Stimulated activated CD8-positive, alpha-beta memory T cell treated with anti-CD3 and anti-CD28 coated beads, Interleukin-7, amount 100 ng/mL, for 4 hours (primary cell): ENCODE measurements around the gene PTX4.
"Not testable (repeated sequence)": the region's sequence is repeated elsewhere in the genome, so short reads cannot be mapped to it uniquely, and the experiment has no call there.

Source experiments
- DNase-seq, 2 donors: peaks; one replicate each; pipeline ENCODE4 v3.0.0-alpha.2; 2020; ENCODE audit warnings: low read depth in 2 of 2

Gene PTX4

DNA sequence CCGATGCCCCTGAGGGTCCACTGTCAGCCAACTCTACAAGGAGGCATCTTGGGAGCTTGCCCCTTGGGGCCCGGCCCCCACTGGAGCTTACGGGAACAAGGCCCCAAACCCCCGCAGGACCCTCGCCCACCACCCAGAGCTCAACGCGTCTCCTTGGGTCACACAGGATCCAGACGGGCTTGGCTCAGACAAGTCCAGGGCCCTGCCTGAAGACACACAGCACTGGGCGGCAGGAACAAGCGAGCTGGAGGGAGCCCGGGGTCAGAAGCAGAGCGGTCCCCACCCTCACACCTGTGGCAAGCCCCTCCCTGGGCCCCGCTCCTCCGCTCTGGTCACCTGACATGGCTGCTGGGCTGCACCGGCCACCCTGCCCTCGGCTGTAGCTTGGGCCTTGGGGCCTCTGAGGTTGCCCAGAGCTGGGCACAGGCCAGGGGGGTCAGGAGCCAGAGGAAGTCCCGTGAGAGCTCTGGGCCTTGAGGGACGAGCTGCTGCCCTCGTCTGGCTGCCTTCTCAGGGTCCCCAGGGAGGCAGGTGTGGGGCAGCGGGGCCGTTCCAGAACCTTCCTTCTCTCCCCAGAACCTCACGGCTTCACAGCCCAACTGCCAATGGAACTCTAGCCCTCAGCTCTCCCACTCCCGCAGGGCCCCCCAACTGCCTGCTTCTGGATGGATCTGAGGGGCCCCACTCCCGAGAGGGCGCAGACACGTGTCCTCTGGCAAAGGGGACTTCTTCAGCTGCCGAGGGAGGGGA, 44.6 kb downstream of the PTX4 start, which contains the start of gene CCDC154:
TSS of gene CCDC154 (minus strand) at position 577 of the 750 bp plus-strand sequence. CDS start at position 343, 234 bp downstream.
- DNase-seq: no peak

DNA sequence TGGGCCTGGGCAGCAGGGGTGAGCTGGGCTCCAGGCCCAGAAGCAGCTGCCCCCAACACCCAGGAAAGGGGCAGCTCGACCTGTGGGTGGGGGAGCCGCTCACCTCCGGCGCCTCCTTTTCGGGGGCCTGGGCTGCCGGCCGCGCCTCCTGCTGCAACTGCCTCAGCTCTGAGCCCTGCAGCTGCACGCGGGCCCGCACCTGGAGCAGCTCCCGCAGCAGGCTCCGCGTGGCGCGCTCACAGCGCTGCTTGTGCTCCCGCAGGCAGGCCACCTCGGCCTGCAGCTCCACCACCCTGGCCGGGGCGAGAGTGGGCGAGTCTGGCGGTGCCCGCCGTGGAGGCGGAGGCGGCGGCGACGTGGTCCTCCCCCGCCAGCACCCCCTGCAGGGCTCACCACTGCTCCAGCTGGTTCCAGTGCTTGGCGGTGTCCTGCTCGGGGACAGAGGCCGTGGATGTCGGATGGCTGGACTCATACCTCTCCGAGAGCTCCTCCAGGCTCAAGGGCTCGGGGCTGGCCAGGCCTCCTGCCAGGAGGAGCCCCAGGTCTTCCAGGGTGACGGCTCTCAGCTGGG, 45.3 kb downstream of the PTX4 start:
- no peak for DNase-seq

DNA sequence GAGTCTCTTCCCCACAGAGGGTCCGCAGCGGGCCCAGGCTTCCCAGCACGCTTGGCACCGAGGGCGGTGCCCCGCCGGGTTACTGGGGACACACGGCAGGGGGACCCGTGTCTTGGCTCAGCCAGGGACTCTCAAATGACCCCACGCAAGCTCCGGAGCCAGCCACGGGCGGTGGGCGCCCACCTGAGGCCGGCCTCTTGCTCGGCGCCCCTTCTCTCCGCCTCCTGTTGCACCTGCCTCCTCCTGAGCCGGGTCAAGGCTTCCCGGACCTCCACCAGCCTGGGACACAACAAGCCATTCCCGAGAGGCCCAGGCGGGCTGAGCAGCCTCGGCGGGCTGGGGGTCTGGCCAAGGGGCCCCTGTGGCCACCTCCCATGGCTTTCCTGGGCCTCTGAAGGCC, 46.0 kb downstream of the PTX4 start:
- no peak for DNase-seq

DNA sequence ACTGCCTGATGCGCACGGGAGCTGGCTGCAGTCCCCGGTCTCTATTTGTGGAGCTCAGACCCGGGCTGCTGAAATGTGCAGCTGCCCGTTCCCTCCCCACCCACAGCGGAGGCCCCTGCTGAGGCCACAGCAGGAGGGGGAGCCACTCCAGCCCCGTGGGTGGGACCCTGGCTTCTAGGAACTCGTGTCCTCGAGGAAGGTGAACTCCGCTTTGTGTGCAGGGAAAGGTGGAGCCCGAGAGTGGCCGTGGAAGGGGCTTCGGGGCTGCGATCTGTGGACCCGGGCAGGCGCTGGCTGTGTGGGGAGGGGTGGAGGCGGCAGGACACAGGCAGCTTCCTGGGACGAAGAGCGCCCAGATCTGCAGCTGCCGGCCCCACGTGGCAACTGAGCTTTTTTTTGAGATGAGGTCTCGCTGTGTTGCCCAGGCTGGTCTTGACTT, 47.3 kb downstream of the PTX4 start:
- no peak for DNase-seq

DNA sequence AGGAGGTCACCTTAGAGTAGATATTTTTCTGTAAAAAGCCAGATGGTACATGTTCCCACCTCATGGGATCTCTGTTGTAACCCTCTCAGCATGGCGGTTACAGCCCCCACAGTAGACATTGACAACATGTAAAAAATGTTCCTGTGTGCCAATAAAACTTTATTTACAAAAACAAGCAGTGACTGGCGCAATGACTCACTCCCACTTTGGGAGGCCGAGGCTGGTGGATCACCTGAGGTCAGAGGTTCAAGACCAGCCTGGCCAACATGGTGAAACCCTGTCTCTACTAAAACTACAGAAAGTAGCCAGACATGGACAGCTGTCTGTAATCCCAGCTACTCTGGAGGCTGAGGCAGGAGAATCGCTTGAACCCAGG, 49.1 kb downstream of the PTX4 start:
- not testable (repeated sequence) for DNase-seq

DNA sequence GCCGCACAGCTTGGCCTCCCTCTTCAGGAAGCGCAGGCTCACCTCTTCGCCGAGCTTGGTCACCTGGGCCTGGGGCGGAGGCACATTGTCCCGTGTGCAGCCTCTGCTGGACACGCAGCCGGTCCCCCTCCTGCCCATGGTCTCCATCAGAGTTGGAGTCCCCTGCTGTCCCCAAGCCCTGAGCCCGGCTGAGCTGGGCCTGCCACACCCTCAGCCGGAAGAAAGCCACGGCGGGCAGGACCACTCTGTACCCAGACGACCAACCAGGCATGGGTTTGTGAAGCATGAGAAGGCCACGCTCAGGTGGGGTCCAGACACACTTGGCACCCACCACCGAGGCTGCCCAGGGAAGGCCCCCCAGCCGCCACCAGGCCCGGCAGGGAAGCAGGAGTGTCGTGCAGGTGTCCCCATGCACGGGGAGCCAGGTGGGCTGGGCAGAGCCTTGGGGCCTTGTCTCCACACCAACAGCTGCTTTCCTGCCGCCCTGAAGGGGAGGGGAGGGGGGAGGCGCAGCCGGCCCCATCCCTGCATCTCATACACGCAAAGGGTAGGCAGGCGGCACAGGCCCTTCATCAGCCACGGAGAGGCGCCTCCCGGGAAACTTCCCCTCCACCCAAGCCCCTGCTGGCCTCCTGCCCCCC, 49.6 kb downstream of the PTX4 start:
- DNase-seq: no peak

DNA sequence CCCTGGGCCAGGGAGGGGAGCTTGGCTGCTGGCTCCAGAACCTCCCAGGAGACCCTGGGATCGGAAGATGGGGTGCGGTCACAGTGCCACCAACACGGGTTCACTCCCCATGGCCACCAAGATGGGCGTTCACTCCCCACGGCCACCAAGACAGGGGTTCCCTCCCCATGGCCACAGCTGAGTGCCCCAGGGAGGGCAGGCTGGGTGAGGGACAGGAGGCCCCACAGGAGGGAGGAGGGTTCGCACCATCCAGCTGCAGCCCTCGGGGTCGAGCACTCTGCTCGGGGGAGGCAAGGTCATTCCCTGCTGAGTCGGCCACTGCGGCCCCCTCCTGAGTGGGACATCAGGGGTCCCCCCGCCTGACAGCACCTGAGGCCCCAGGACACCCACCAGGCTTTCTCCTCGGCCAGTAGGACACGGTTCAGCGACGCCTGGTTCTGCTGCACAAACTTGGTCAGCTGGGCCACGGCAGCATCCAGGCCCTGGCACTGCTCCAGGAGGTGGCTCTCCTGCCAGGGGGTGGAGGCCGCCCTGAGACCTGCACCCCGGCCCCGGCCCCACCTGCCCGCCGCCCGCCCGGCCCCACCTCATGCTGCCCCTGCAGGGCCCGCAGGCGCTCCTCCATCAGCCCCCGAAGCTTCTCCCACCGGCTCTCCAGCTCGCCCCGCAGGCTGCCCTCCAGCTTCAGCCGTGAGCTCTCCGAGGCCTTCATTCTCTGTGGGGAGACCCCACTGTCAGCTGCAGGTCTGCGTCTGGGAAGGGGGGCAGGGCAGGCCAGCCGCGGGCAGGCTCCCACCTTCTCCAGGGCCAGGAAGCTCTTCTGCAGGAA, 50.3 kb downstream of the PTX4 start:
- DNase-seq: no peak

DNA sequence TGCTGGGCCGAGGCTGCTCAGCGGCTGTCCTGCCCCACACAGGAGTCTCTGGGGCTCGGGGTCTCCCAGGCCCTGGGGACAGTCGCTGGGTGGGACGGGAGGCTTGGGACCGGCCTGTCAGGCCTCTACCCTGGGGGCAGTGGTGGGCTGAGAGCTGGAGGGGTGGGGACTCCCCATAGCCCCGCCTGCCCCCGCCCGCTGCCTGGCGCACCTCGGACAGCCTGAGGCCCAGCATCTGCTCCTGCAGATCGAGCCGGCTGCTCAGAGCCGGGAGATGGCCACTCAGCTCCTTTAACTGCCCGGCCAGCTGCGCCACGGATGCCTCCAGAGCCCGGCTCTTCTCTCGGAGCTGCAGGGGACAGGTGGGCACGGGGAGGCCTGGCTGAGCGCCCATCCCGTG, 51.1 kb downstream of the PTX4 start:
- no peak for DNase-seq

DNA sequence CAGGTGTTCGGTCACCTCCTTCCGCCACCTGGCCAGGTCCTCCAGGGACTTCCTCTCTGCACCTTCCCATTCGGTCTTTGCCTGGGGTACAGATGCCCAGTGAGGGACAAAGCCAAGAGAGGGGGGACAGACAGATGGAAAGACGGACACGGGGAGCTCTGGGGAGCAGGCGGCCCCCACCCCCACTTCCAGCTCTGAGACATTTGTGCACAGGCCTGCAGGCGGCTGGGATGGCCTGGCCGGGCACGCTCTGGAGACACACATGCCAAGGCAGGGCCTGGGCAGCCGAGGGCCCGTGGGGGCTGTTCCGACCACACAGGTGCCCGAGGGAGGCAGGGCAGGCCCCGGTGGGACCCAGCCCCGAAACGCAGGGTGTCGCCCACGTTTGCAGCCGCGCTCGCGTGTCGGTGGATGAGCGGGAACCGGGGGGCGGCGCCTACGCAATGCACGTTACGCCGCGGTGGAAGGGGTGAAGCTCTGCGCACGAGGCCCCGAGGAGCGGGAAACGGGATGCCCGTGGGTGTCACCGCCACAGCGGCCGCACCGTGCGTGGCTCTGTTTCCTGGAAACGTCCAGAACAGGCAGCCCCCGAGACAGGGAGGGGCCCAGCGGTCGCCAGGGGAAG, 51.9 kb downstream of the PTX4 start:
- DNase-seq: no peak

DNA sequence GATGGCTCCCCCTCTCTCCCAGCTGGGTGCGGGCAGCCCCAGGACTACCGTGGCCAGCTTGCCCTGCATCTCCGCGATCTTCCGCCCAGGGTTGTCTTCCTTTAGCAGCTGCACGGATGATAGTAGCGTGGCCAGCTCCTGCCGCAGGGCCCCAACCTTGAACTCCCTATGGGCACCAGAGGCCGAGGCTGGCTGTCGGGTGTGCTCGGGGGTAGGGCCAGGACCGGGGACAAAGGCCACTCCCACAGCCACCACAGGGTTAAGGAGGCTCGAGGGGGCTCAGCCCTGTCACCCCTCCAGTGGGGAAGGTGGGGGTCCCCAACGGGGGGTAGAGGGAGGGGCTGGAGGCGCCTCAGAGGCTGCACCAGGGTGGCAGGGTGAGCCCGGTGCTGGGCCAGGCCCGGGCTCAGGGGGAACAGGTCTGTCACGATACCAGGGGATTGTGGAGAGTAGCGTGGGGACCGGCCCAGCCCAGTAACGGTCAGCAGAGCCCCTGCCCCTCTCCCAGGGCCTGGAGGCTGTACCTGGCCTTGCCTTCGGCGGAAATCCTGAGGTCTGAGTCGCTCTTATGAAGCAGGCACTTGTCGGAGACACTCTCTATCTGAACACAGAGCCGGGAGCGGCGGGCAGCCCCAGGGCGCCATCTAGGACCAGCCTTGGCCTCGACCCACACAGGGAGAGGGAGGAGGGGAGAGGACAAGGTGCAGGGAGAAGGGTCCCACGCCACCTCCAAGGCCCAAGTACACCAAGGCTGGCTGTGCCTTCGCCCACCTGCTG, 52.6 kb downstream of the PTX4 start:
- no peak for DNase-seq
